ENCODE results near the gene NDUFB3.
"Not testable (repeated sequence)": the region's sequence is repeated elsewhere in the genome, so short reads cannot be mapped to it uniquely, and the experiment has no call there.

Gene NDUFB3

GRCh38 chr2:201049455-201049854 is 22.3 kb upstream of the NDUFB3 start:
- DNase-seq (ENCODE audit: low read depth) = no peak
- no peak for TF ChIP-seq CTCF (conservative IDR thresholded peaks at IDR 0.05; ENCODE audit: low read depth, low read length)
- no peak overlapping the region for H3K4me3 ChIP-seq (ENCODE audit: low read length)

DNA sequence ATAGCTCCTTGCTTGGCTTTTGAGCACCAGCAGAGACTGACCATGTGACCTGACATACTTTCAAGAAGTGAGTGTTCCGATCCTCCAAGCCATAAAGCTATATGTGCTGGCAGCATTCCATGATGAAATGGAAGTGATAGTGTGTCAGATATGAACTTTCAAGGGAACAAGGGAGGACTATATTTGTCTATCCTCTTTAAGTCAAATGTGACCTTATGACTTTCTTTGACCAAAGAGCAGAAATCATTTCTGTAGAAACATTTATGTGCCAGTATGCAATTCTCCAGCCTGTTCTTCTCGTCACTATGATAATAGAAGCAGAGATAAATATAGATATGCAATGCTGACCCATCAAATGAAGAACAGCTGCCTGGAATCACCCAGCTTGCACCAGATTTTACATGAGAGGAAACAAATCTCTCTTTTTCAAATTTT is 14.7 kb upstream of the NDUFB3 start:
- no peak for DNase-seq (ENCODE audit: low read depth)
- H3K4me3 ChIP-seq (ENCODE audit: low read length) = no peak overlapping the region
- no peak for TF ChIP-seq CTCF (conservative IDR thresholded peaks at IDR 0.05; ENCODE audit: low read depth, low read length)

DNA sequence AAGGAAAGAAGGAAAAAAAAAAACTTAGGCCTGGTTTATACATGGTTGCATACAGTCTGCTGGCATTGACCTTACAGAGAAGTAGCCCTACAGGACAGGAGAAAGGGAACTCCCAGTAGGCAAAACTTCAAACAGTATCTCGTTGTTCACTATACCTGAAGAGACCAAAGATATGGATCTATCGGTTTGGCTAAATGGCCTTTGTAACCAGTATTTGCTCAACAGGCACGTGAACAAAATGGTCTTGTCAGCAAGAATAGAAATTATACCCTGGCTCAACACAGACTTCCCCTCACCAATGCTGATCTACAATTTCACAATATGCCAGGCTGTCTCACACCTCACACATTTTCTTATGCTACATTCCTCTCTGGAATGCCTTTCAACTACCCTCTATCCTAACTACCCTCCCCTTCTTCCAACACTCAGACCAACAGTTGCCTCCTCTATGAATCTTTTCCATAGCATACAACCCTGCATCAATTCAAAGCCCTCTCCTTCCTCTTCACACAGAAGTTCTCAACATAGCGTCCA is 14.0 kb upstream of the NDUFB3 start:
- no peak overlapping the region for H3K4me3 ChIP-seq (ENCODE audit: low read length)
- no peak for TF ChIP-seq CTCF (conservative IDR thresholded peaks at IDR 0.05; ENCODE audit: low read depth, low read length)
- no peak for DNase-seq (ENCODE audit: low read depth)

DNA sequence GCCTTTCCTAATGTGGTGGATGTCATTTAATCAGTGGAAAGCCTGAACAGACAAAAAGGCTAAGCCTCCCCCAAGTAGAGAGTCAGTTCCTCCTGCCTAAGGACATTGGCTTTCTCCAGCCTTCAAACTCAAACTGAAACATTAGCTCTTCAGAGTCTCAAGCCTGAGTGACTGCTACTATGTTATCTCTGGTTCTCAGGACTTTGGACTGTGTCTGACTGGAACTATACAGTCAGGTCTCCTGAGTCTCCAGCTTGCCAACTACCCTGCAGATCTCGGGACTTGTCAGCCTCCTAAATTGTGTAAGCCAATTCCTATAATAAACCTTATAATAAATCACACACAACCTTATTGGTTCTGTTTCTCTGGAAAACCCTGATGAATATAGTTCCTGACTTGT is 12.9 kb upstream of the NDUFB3 start:
- no peak overlapping the region for H3K4me3 ChIP-seq (ENCODE audit: low read length)

GRCh38 chr2:201059961-201060755 is 11.6 kb upstream of the NDUFB3 start:
- TF ChIP-seq CTCF (conservative IDR thresholded peaks at IDR 0.05; ENCODE audit: low read depth, low read length) = no peak
- DNase-seq (ENCODE audit: low read depth) = no peak

More for the DNA sequence above, 12.9 kb upstream of the NDUFB3 start:
- no peak for DNase-seq (ENCODE audit: low read depth)
- TF ChIP-seq CTCF (conservative IDR thresholded peaks at IDR 0.05; ENCODE audit: low read depth, low read length) = no peak

GRCh38 chr2:201063516-201063915 is 8.3 kb upstream of the NDUFB3 start:
- DNase-seq (ENCODE audit: low read depth); H3K4me3 ChIP-seq (ENCODE audit: low read length): not testable (repeated sequence)

More at GRCh38 chr2:201059961-201060755, 11.6 kb upstream of the NDUFB3 start:
- no peak overlapping the region for H3K4me3 ChIP-seq (ENCODE audit: low read length)

DNA sequence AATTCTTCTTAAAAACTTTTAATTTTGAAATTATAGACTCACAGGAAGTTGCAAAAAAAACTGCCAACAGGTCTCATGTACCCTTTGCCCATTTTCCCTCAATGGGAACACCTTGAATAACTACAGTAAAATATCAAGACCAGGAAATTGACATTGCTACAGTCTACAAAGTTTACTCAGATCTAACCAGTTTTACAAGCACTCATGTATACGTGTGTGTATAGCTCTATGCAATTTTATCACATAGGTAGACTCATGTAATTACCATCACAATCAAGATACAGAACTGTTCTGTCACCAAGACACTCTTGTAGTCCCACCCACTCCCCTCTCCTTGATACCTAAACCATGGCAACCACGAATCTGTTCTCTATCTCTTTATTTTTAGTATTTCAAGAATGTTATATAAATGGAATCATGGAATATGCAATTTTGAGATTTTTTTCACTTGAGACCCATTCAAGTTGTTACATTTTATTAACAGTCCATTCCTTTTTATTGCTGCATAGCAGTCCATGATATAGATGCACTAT is 6.9 kb upstream of the NDUFB3 start:
- TF ChIP-seq CTCF (conservative IDR thresholded peaks at IDR 0.05; ENCODE audit: low read depth, low read length) = no peak
- no peak for DNase-seq (ENCODE audit: low read depth)
- no peak overlapping the region for H3K4me3 ChIP-seq (ENCODE audit: low read length)
